NK-92 treated with Interleukin-12 subunit alpha and Interleukin-12 subunit beta, amount 100 ng/mL, for 24 hours (cell line): Measurements from ENCODE around the gene RAPGEF4.
"Not testable (repeated sequence)": the region's sequence is repeated elsewhere in the genome, so short reads cannot be mapped to it uniquely, and the experiment has no call there.

Source experiments
- DNase-seq: peaks from one replicate; lab custom pipeline; 2025; lab: John Stamatoyannopoulos, UW

RAPGEF4 gene

DNA sequence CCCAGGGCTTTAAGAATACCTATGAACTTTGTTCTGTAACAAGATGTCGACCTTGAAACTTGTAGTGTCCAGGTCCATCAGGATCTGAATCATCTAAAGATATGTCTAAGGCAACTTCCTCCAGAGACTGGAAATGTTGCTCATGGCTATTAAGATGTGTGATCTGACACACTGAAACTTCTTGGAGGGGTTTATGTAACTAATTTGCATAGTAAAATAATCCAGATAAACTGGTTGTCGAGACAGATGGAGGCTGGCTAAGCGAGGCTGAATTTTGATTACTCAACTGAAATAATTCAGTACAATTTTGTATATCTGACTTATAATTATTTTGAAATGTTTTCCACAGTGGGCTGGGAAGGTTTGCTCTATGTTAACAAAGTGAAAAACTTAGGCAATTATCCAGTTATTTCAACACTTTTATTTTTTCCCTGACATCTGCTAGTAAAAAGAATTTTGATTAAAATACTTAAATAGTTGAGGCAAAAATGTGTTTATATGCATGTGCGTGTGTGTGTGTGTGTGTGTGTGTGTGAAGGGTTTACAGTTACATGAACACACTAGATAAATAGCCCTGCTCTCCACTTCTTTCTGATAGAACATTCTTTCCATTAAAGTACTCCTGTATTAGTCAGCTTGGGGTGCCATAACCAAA is 328.6 kb downstream of the RAPGEF4 start:
- DNase-seq, result no peak

DNA sequence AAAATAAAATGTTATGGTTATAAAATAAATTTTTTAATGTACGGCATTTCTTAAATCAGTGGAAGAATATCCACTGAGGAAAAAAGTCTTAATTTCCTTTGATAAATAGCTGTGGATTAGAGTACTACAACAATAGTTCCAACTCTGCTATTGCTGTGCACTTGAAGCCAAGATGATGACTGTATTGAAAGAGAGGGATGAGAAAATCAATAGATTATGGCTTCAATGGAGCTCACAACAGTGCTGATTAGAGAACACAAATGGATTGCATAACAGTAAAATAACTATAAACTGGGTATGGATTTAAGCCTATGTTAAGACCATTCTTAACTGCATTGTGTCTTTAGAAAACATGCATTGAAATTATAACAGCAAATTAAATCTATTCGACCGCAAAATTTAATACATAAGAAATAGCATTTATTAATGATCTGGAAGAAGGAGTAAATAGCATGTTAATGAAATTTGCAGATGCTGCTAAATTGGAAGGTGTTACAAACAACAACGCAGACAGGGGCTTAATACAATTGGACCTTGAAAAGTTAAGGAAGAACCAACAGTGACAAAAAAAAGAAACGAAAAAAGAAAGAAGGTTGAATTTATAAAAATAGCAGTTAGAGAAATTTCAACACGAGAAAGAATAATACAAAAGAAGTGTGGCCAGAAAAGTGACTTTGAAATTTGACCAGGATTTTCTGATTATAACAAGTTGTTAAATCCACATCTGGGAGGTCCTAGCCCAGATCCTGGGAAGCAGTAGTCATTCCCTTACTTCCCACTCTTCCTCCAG is 331.4 kb downstream of the RAPGEF4 start:
- DNase-seq, result no peak

- DNase-seq, result no peak
Measured at GRCh38 chr2:173075056-173075780, 339.6 kb downstream of the RAPGEF4 start.

- DNase-seq, result peak; percentile 54
Measured at GRCh38 chr2:173075781-173076580, 340.3 kb downstream of the RAPGEF4 start, which contains the start of gene MAP3K20. Gene MAP3K20 (plus strand): TSS chr2:173075846. CDS start chr2:173091032, 15,186 bp downstream.

- no peak for DNase-seq
Measured at GRCh38 chr2:173076581-173077345, 341.1 kb downstream of the RAPGEF4 start.

DNA sequence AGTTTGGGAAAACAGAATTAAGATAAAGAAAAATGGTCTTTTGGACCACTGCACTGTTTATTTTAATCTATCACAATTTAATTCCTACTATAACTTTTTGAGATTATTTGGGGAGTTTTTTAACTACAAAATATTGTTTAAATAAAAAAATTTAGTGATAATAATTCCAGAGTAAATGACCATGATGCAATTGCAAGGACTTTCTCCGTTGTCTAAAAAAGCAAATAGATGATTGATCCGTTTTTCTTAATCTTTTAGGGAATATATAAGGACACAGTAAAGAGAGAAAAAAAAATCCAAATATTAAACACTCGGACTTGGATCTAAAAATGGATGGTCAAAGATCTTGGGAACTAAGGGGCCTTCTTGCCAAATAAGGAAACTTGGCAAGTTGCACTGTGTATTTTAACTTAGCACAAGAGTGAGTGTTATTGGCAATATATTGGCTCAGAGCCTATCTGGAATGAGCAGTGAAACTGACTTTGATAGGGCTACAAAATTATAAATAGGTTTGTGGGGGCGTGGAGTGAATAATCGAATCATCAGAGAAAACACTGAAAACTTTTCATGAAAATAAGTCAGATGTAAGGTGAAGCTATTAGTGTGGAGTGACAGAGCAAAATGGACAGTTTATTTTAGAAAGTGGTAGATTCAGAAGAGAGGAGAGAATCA is 342.0 kb downstream of the RAPGEF4 start:
- no peak for DNase-seq

GRCh38 chr2:173079141-173079540 is 343.5 kb downstream of the RAPGEF4 start:
- DNase-seq, result no peak

- no peak for DNase-seq
Measured at GRCh38 chr2:173079973-173080860, 344.6 kb downstream of the RAPGEF4 start.

DNA sequence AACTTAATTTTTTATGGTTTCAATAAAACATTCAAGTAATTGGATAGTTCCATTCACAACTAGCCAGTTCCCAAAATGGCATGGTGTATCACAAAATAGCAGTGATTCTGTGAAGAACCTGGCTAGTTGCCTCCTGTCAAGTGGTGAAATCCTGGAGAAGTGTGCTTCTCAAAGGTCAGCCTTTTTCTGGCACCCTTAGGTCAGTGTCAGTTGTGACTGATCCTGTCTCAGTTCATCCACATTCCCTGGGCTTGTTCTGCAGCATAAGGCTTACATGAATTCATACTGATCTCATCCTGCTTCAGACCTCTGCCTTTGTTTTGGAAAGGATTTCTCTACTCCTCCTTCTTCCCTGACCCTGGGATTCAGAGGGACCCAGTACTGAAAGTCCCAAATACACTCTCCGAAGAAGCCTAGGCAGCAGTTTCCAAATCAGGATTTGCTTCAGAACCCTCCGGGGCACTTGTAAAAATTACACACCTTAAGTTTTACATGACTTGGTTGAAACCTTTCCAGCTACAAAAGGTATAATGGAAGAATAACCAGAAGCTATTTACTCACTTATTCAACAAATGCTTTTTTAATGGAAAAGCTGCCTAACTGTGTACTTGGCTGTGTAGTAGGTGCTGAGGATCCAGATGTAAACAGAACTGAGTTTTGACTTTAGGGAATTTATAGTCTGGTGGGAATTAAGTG is 351.0 kb downstream of the RAPGEF4 start:
- no peak for DNase-seq

DNA sequence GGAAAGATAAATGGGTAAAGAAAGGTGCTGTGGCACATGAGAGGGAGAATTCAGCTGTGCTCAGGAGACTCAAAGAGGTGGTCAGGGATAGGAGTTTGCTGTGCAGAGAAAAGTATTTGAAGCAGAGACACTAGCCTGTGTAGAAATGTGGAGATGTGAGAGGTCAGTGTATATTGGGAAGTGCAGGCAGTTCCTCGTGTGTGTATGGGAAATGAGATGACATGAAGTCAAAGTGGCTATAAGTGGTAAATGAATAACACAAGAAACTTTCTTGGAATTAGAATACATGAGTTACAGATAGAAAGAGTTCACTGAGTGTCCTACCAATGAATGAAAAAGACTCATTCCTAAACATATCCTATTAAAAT is 351.6 kb downstream of the RAPGEF4 start:
- DNase-seq, result no peak

DNA sequence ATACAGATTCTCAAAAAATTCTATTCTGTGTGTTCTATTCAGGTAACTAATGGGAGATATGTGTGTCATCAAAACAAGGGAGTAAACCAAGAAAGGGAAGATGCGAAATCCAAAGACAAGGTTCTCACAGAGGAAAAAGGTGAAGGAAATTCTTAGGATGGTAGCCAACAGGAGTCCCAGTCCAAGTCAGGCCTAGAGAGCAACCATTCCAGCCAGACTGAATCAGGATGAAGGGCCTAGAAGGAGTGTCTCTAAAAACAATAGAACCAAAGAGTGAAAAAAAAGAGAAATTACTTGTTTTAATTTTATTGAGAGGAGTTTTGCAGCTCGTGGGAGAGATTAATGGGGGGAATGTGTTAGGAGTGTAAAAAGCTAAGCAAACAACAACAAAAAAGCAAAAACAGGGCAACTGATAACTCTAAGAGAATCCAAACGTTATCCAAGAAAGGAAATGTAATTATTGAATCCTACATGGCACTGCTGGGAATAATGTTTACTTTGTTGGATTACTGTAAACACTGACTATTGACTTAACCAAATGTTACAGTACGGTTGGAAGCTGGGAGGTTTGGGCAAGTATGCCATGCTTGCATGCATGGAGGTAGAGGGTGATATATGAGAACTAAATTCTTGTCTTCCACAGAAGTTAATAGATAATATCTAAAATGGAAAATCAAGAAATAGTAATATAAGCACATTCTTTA is 352.3 kb downstream of the RAPGEF4 start:
- no peak for DNase-seq

DNA sequence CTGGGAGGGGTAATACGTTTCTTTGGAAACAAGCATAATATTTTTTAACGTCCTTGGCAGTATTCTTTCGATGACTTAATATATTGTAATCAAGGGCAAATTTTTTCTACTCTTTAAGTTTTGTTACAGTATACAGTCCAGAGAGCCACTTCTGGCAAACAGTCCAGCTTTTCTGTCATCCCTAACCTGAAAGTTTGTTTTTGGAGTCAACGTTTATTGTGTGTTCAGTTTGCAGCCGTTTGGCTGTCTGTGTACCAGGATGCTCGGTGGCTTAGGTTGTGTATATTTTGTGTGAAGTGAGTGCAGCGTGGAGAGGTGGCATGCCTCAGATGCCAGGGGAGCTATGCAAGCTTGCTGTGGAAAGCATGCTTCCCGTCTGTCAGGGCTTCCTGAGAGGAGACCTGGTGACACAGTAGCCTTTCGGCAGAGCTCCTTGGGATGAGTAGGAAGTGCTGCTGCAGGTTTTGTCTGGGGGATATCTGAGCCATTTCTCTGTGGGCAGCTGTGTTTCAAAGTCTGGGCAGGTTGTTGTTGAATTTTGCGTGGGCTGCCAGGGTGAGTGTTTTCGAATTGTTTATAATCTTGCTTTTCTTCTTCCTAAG is 354.7 kb downstream of the RAPGEF4 start:
- no peak for DNase-seq

DNA sequence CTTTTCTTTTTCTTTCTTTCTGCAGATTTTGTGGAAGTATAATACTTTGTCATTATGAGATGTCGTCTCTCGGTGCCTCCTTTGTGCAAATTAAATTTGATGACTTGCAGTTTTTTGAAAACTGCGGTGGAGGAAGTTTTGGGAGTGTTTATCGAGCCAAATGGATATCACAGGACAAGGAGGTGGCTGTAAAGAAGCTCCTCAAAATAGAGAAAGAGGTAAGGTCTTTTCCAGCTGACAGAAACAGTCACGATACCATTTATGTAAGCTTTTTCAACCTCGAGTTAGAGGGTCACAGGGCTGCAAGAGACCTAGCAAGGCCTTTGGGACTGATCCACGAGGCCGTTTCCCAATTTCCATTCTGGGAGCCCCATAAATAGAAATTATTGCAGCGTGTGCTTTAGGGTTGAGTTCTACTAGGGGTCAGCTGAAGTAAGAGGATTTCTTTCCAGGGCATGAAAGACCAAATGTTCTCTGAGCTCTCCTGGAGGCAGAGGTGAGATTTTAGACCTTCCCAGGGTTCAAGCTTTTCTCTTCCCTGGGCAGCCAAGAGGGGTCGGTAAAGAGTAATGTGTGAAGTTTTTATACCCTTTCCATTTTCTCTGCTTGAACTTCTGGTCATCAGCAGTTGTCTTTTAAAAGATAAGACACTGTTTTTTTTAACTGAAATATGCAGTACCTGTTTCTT is 355.5 kb downstream of the RAPGEF4 start:
- DNase-seq, result no peak

- no peak for DNase-seq
Measured at GRCh38 chr2:173091910-173092309, 356.3 kb downstream of the RAPGEF4 start.

GRCh38 chr2:173092844-173093402 is 357.3 kb downstream of the RAPGEF4 start:
- DNase-seq, result no peak

DNA sequence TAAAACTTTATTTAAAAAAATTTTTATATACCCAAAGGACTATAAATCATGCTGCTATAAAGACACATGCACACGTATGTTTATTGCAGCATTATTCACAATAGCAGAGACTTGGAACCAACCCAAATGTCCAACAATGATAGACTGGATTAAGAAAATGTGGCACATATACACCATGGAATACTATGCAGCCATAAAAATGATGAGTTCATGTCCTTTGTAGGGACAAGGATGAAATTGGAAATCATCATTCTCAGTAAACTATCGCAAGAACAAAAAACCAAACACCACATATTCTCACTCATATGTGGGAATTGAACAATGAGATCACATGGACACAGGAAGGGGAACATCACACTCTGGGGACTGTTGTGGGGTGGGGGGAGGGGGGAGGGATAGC is 358.0 kb downstream of the RAPGEF4 start:
- DNase-seq, result not testable (repeated sequence)

DNA sequence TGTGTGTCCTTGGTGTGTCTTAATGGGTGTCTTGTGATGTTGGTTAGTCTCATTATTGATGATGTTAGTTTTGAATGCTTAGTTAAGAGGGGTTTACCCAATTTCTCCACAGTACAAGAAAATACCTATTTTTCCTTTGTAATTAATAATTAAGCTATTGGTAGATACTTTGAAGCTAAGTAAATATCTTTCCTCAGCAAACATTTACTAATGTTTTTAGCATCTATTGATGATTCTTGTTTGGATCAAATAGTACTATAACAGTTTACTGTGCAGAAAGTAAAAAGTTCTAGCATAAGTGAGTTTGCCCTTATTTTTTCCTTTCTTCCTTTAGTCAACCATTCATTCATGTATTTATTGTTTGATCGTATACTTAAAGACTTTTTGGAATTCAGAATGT is 359.1 kb downstream of the RAPGEF4 start:
- no peak for DNase-seq
